Posterior cingulate gyrus (tissue), 11 donors: ENCODE measurements around the gene TSPO.

ENCODE experiments used
- DNase-seq, 10 donors: peaks; one replicate each; pipeline versions ENCODE4 v3.0.0 to v3.0.0-alpha.2; 2020 to 2021; ENCODE audit warnings: mixed read lengths in 3 of 10
- intact Hi-C: fragments of 100-400 bp; cut with DNase I; formaldehyde crosslinking; loops from one replicate; pipeline ENCODE4 v1.15.1; 2023

TSPO gene

GRCh38 chr22:43173976-43174720 is 22.8 kb downstream of the TSPO start:
- intact Hi-C loops: no loop called here
- peak in 1 of 10 donors; percentile 75 for DNase-seq

- DNase-seq: peak in 1 of 10 donors; percentile 71
- intact Hi-C loops: no loop called here
Measured at GRCh38 chr22:43174941-43175531, 23.7 kb downstream of the TSPO start.

GRCh38 chr22:43176090-43176489 is 24.7 kb downstream of the TSPO start:
- intact Hi-C loops: no loop called here
- DNase-seq: peak in 1 of 10 donors; percentile 70

GRCh38 chr22:43177479-43177878 is 26.1 kb downstream of the TSPO start:
- peak in 1 of 10 donors; percentile 68 for DNase-seq
- intact Hi-C loops: no loop called here

GRCh38 chr22:43179146-43179910 is 28.0 kb downstream of the TSPO start:
- peak in 1 of 10 donors; percentile 77 for DNase-seq
- intact Hi-C loops: no loop called here

- intact Hi-C loops: no loop called here
- DNase-seq: peak in 1 of 10 donors; percentile 39
Measured at GRCh38 chr22:43179911-43180195, 28.5 kb downstream of the TSPO start.

- intact Hi-C loops: no loop called here
Measured at GRCh38 chr22:43180670-43181069, 29.3 kb downstream of the TSPO start.

GRCh38 chr22:43181321-43182076 is 30.1 kb downstream of the TSPO start:
- DNase-seq: peak in 1 of 10 donors; percentile 71
- intact Hi-C loops: no loop called here

More at GRCh38 chr22:43180670-43181069, 29.3 kb downstream of the TSPO start:
- peak in 1 of 10 donors; percentile 79 for DNase-seq

- DNase-seq: peak in 1 of 10 donors; percentile 49
- intact Hi-C loops: no loop called here
Measured at GRCh38 chr22:43182118-43182517, 30.8 kb downstream of the TSPO start.

- intact Hi-C loops: no loop called here
- peak in 1 of 10 donors; percentile 76 for DNase-seq
Measured at GRCh38 chr22:43182726-43183125, 31.4 kb downstream of the TSPO start.

- peak in 1 of 10 donors; percentile 57 for DNase-seq
Measured at GRCh38 chr22:43183496-43184277, 32.3 kb downstream of the TSPO start.

GRCh38 chr22:43185860-43186261 is 34.5 kb downstream of the TSPO start:
- DNase-seq: peak in 5 of 10 donors; percentile 27 to 90 (median 31)

More at GRCh38 chr22:43183496-43184277, 32.3 kb downstream of the TSPO start:
- intact Hi-C loops: no loop called here

GRCh38 chr22:43186272-43187170 is 35.2 kb downstream of the TSPO start, which contains the start of gene TTLL12:
Gene TTLL12 (minus strand): TSS chr22:43187134. CDS start chr22:43187069, 65 bp downstream.
- DNase-seq: peak in 7 of 10 donors; percentile 22 to 92 (median 43)
- intact Hi-C loops: loop anchor here (2.0 kb wide), 1 partner anchor 36 kb away; the partner anchor contains the start of gene TSPO

More at GRCh38 chr22:43185860-43186261, 34.5 kb downstream of the TSPO start:
- intact Hi-C loops: loop anchor here (2.0 kb wide), 1 partner anchor 35 kb away; the partner anchor contains the start of gene TSPO

GRCh38 chr22:43187171-43188099 is 36.1 kb downstream of the TSPO start:
- peak; percentile 89 to 99 (median 92) for DNase-seq
- intact Hi-C loops: loop anchor here (2.0 kb wide), 1 partner anchor 37 kb away; the partner anchor contains the start of gene TSPO

- DNase-seq: peak in 1 of 10 donors; percentile 28
- intact Hi-C loops: no loop called here
Measured at GRCh38 chr22:43188829-43189545, 37.6 kb downstream of the TSPO start.

- no peak for DNase-seq
- intact Hi-C loops: no loop called here
Measured at GRCh38 chr22:43191831-43192230, 40.5 kb downstream of the TSPO start.
